ENCODE results near the gene CHID1. TPM values are rescaled to one million over a fixed set of nuclear protein-coding genes. Genes with fewer than 3 reads are reported as not detected.

CHID1 gene
- total and polyA plus RNA-seq, 9 of the 15 experiments (the other 6 are each of a cell fraction or from before 2014, with no cell fraction given) = 15.1 to 108 (median 39.8) TPM

- TF ChIP-seq CUX1 (CRISPR knock-in tag; IDR thresholded peaks at IDR 0.05) (0 out of 2 replicates have a peak, but pooled peaks have one; percentile 72), PTTG1 (tag; IDR thresholded peaks at IDR 0.05; ENCODE audit: low read depth) (no peak), ZNF639 (CRISPR knock-in tag; conservative IDR thresholded peaks at IDR 0.05 in 1 of 2, IDR thresholded peaks at IDR 0.05 in 1 of 2) (no peak), BACH1 (tag; IDR thresholded peaks at IDR 0.05) (no peak), CCNT2 (IDR thresholded peaks at IDR 0.05; ENCODE audit: borderline replicate concordance, extremely low read depth, insufficient read length, low read depth, low read length) (peak; percentile 85), GATA2 (CRISPR knock-in tag; IDR thresholded peaks at IDR 0.05) (peak; percentile 94), ZEB2 (IDR thresholded peaks at IDR 0.05) (peak; percentile 87), ZNF263 (CRISPR knock-in tag; IDR thresholded peaks at IDR 0.05; ENCODE audit: borderline replicate concordance) (peak; percentile 71; the same call in 1 of the 2 replicates), NFIC (IDR thresholded peaks at IDR 0.05) (peak; percentile 85), ARID1B (IDR thresholded peaks at IDR 0.05) (peak; percentile 97), CEBPB (tag; IDR thresholded peaks at IDR 0.05) (peak; percentile 78), ZFP30 (CRISPR knock-in tag; IDR thresholded peaks at IDR 0.05; ENCODE audit: borderline replicate concordance) (no peak), L3MBTL2 (IDR thresholded peaks at IDR 0.05) (peak; percentile 87), ARNT (IDR thresholded peaks at IDR 0.05) (peak; percentile 80 to 86; a peak in 2 of 4 replicates), NCOA6 (IDR thresholded peaks at IDR 0.05) (no peak), NR4A1 (CRISPR knock-in tag; IDR thresholded peaks at IDR 0.05) (no peak), NR4A1 (tag; IDR thresholded peaks at IDR 0.05) (0 out of 2 replicates have a peak, but pooled peaks have one; percentile 29), LARP7 (IDR thresholded peaks at IDR 0.05) (no peak)
- TF ChIP-seq, protein P1, sequence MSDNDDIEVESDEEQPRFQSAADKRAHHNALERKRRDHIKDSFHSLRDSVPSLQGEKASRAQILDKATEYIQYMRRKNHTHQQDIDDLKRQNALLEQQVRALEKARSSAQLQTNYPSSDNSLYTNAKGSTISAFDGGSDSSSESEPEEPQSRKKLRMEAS (CRISPR knock-in tag; IDR thresholded peaks at IDR 0.05) = peak; percentile 74
- TF ChIP-seq, protein P2, sequence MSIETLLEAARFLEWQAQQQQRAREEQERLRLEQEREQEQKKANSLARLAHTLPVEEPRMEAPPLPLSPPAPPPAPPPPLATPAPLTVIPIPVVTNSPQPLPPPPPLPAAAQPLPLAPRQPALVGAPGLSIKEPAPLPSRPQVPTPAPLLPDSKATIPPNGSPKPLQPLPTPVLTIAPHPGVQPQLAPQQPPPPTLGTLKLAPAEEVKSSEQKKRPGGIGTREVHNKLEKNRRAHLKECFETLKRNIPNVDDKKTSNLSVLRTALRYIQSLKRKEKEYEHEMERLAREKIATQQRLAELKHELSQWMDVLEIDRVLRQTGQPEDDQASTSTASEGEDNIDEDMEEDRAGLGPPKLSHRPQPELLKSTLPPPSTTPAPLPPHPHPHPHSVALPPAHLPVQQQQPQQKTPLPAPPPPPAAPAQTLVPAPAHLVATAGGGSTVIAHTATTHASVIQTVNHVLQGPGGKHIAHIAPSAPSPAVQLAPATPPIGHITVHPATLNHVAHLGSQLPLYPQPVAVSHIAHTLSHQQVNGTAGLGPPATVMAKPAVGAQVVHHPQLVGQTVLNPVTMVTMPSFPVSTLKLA (conservative IDR thresholded peaks at IDR 0.05) = peak; percentile 89 to 92
Observed at GRCh38 chr11:875769-876301, 34.8 kb downstream of the CHID1 start (continued).
